ENCODE data around the gene PSMA6.
A peak's percentile ranks its signal among the peaks of the same experiment; 100 is the strongest.

The PSMA6 gene

DNA sequence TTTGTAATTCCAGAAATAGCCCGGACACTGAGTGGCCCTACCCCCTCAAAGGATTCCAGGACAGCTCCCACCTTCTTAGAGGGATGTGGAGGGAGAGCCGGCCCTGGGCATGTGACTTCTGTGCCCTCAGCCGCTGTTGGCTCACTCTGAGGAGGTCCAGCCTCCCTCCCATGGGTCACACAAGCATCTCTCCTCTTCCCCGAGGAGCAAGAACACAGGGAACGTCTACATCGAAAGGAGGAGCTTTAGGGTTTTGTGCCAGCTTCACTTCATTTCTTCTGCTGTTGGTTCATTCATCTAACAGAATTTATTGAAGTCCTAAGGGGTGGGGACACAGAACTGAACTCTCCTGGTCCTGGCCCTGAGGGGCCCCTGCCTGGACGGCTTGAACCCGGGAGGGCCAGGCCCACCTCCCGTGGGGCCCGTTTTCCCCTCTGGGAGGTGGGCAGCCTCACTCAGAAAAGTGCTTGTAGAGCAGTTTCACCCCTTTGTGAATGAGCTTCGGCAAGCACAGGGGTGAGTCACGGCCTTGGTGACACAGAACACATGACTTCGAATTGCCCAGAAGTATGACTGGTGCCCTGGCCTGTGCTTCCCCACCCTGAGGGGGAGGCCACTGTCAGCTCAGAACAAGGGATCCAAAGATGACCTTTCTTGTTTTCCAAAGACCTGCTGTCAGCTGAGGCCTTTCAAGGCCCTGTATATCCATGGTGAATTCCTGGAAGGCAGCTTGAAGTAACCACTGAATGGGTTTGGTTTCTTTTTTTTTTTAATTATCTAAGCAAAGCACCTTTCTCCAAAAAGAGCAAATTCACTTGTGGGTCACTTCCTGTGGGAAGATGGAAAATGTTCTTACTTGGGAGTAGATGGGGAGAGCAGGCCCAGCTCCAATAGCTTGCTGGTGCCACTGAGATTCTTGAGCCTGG lies 73.2 kb downstream of the PSMA6 start:
- peak in 15 of 56 donors; percentile 9 to 81 (median 34) for DNase-seq

DNA sequence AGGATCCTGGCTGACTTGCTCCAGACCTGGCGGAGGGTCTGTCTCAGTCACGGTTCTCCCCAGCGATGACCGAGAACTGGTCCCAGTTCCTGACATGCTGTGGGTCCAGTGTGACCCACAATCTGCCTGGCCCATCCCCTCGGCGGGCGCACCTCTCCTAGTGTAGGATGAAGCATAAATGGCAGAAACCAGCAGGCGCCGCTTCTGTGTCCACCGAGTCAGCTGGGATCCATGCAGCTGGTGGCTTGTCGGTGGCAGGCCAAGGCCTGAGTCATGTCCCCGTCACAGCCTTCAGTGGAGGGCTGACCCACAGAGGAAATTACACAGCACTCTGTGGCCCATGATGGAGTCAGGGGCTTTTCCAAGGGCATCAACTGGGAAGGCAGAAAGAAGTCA lies 73.9 kb downstream of the PSMA6 start:
- DNase-seq = peak in 21 of 56 donors; percentile 8 to 73 (median 29)

DNA sequence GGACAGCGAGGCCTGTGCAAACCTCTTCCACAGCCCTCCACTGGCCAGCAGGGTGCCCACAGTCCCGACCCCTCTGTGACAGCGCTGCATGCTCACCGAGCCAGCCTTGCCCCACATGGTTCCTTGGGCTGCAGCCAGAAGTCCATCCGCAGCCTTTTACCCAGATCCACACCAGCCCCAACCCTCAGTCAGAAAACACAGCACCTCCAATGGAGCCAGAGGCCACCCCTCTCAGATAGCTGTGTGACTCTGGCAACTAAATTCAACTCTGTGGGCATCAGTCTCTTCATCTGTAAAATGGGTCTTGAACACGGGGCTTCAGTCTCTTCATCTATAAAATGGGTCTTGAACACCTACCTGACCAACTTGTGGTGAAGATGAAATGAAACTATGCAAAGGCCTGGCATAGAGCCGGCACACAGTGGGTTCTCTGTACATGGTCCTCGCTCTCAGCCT lies 74.4 kb downstream of the PSMA6 start:
- DNase-seq = no peak

DNA sequence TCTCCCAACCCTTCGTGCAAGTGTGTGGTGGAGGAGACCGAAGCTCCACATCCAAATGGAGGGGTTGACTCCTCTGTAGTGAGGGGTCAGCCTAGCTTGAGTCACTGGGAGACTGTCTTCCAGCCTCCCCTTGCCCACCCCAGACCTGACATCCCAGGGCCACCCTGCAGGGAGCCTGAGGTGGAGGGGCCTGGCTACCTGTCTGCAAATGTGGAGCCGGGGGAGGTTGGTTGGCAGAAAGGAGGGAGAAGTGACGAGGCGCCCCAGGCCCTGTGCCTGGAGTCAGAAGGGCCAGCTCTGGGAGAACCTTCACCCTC lies 74.8 kb downstream of the PSMA6 start:
- no peak for DNase-seq

All from nucleus accumbens (tissue), 56 donors.